Measurements from ENCODE around the gene ABCA9.
"Not testable (repeated sequence)": the region's sequence is repeated elsewhere in the genome, so short reads cannot be mapped to it uniquely, and the experiment has no call there.

Gene ABCA9

GRCh38 chr17:68955181-68955841 lies 105.4 kb downstream of the ABCA9 start, which contains the start of gene ABCA8:
Gene ABCA8, minus strand, starts transcription at chr17:68955392. Its CDS starts 13,358 bp downstream, at chr17:68942034.
- in situ Hi-C loops (cut with MboI; ENCODE audit: low sequenced_read_pairs) = loop anchor here (25.0 kb wide), 1 partner anchor 282 kb away; the partner anchor contains the start of gene ABCA10

GRCh38 chr17:68954146-68954896 lies 106.4 kb downstream of the ABCA9 start:
- in situ Hi-C loops (cut with MboI; ENCODE audit: low sequenced_read_pairs) = loop anchor here (25.0 kb wide), 1 partner anchor 283 kb away; the partner anchor contains the start of gene ABCA10

GRCh38 chr17:68953340-68953997 lies 107.3 kb downstream of the ABCA9 start:
- in situ Hi-C loops (cut with MboI; ENCODE audit: low sequenced_read_pairs) = loop anchor here (25.0 kb wide), 1 partner anchor 284 kb away; the partner anchor contains the start of gene ABCA10

- in situ Hi-C loops (cut with MboI; ENCODE audit: low sequenced_read_pairs) = loop anchor here (25.0 kb wide), 1 partner anchor 287 kb away; the partner anchor contains the start of gene ABCA10
Measured at GRCh38 chr17:68950725-68951124, 110.0 kb downstream of the ABCA9 start.

- in situ Hi-C loops (cut with MboI; ENCODE audit: low sequenced_read_pairs) = not testable (repeated sequence)
Measured at GRCh38 chr17:68947868-68948267, 112.9 kb downstream of the ABCA9 start.

- in situ Hi-C loops (cut with MboI; ENCODE audit: low sequenced_read_pairs) = no loop called here
Measured at GRCh38 chr17:68944435-68945035, 116.2 kb downstream of the ABCA9 start.

GRCh38 chr17:68943812-68944182 lies 116.9 kb downstream of the ABCA9 start:
- in situ Hi-C loops (cut with MboI; ENCODE audit: low sequenced_read_pairs) = not testable (repeated sequence)

GRCh38 chr17:68943123-68943811 lies 117.5 kb downstream of the ABCA9 start:
- in situ Hi-C loops (cut with MboI; ENCODE audit: low sequenced_read_pairs) = no loop called here

- in situ Hi-C loops (cut with MboI; ENCODE audit: low sequenced_read_pairs) = no loop called here
Measured at GRCh38 chr17:68942389-68942788, 118.3 kb downstream of the ABCA9 start.

GRCh38 chr17:68941761-68942160 lies 119.0 kb downstream of the ABCA9 start:
- in situ Hi-C loops (cut with MboI; ENCODE audit: low sequenced_read_pairs) = no loop called here

GRCh38 chr17:68939195-68939594 lies 121.5 kb downstream of the ABCA9 start:
- in situ Hi-C loops (cut with MboI; ENCODE audit: low sequenced_read_pairs) = no loop called here

- in situ Hi-C loops (cut with MboI; ENCODE audit: low sequenced_read_pairs) = no loop called here
Measured at GRCh38 chr17:68937890-68938514, 122.7 kb downstream of the ABCA9 start.

- in situ Hi-C loops (cut with MboI; ENCODE audit: low sequenced_read_pairs) = no loop called here
Measured at GRCh38 chr17:68927516-68927915, 133.2 kb downstream of the ABCA9 start.

GRCh38 chr17:68924793-68925720 lies 135.7 kb downstream of the ABCA9 start:
- in situ Hi-C loops (cut with MboI; ENCODE audit: low sequenced_read_pairs) = no loop called here
